PC-3 (cell line): Measurements from ENCODE around the gene OR52W1. TPM values are rescaled to one million over a fixed set of nuclear protein-coding genes. Genes with fewer than 3 reads are reported as not detected.

Source experiments
- ATAC-seq: fragments of 200-7000 bp; cut with Tn5 transposase; 2 replicates; pipeline ENCODE4 v1.9.1; 2020; ENCODE audit warnings: mild to moderate bottlenecking, moderate library complexity
- BruUV-seq: library from RNA; stranded (reverse); fragments of 400-500 nt; replicated peaks from 2 replicates; lab custom pipeline; 2021; lab: Mats Ljungman, UMichigan
- CTCF ChIA-PET: fragments of 300-600 bp; sonication (Branson Sonifier 250); formaldehyde crosslinking; loops from one replicate; lab custom pipeline; 2022; ENCODE audit warnings: antibody characterized with exemption; lab: Charles Lee
- POLR2A ChIA-PET: fragments of 300-600 bp; sonication (Branson Sonifier 250); formaldehyde crosslinking; loops from one replicate; lab custom pipeline; 2022; ENCODE audit warnings: antibody characterized with exemption; ENCODE audit not compliant: unreplicated experiment; lab: Charles Lee
- DNase-seq: peaks from one replicate; pipeline ENCODE4 v3.0.0-alpha.2; 2015
- H2AFZ ChIP-seq: fragments of 300-600 bp; sonication (generic); 2 replicates; pipeline ENCODE4 v1.6.0; 2016; ENCODE audit warnings: antibody characterized with exemption, low read length
- H3F3A ChIP-seq: fragments of 300-600 bp; sonication (generic); one replicate; pipeline ENCODE4 v1.6.0; 2017; ENCODE audit warnings: antibody characterized with exemption, low read length, control low read depth, mild to moderate bottlenecking; ENCODE audit not compliant: unreplicated experiment
- H3K27ac ChIP-seq: fragments of 300-600 bp; sonication (generic); 2 replicates; pipeline ENCODE4 v1.5.1; 2016; ENCODE audit warnings: mild to moderate bottlenecking, low read length
- H3K27me3 ChIP-seq: fragments of 300-600 bp; sonication (generic); 2 replicates; pipeline ENCODE4 v1.6.1; 2016; ENCODE audit warnings: low read length, mixed read lengths
- H3K36me3 ChIP-seq: fragments of 300-600 bp; sonication (generic); 2 replicates; pipeline ENCODE4 v1.6.1; 2016; ENCODE audit warnings: low read depth, mixed run types, low read length, mixed read lengths
- H3K4me1 ChIP-seq: fragments of 300-600 bp; sonication (generic); 2 replicates; pipeline ENCODE4 v1.5.1; 2016; ENCODE audit warnings: low read length; ENCODE audit not compliant: insufficient read depth
- H3K4me2 ChIP-seq: fragments of 300-600 bp; sonication (generic); 2 replicates; pipeline ENCODE4 v1.6.0; 2016; ENCODE audit warnings: low read length
- H3K4me3 ChIP-seq: fragments of 300-600 bp; sonication (generic); 2 replicates; pipeline ENCODE4 v1.5.1; 2016; ENCODE audit warnings: mild to moderate bottlenecking, low read length, mixed read lengths
- H3K79me2 ChIP-seq: fragments of 300-600 bp; sonication (generic); 2 replicates; pipeline ENCODE4 v1.6.1; 2017; ENCODE audit warnings: low read length, mixed read lengths
- H3K9ac ChIP-seq: fragments of 300-600 bp; sonication (generic); 2 replicates; pipeline ENCODE4 v1.6.0; 2016; ENCODE audit warnings: mild to moderate bottlenecking, low read length
- H3K9me2 ChIP-seq: fragments of 300-600 bp; sonication (generic); replicated peaks from 2 replicates; pipeline ENCODE4 v1.6.1; 2016; ENCODE audit warnings: mixed run types, low read length, mixed read lengths
- H3K9me3 ChIP-seq: fragments of 300-600 bp; sonication (generic); 2 replicates; pipeline ENCODE4 v1.6.1; 2016; ENCODE audit warnings: low read length, mixed read lengths
- H4K20me1 ChIP-seq: fragments of 300-600 bp; sonication (generic); 2 replicates; pipeline ENCODE4 v1.6.1; 2016; ENCODE audit warnings: low read length, mixed read lengths
- EZH2 ChIP-seq: fragments of 300-600 bp; sonication (generic); IDR thresholded peaks from one replicate; pipeline ENCODE4 v1.6.1; 2017; ENCODE audit warnings: antibody characterized with exemption, mild to moderate bottlenecking, low read length; ENCODE audit not compliant: unreplicated experiment
- EZH2phosphoT487 ChIP-seq: fragments of 300-600 bp; sonication (generic); IDR thresholded peaks from 2 replicates; pipeline ENCODE4 v1.6.1; 2018; ENCODE audit warnings: mild to moderate bottlenecking, antibody characterized with exemption, low read length, borderline replicate concordance
- intact Hi-C: fragments of 100-400 bp; cut with micrococcal nuclease; formaldehyde crosslinking; loops from 2 replicates; pipeline ENCODE4 v1.9.0; 2023
- total RNA-seq: library from RNA; depleted of rRNA; stranded (reverse); fragments of >200 nt; gene quantifications from 2 replicates; pipeline ENCODE4 v1.2.3, GENCODE V29; 2014
- TF ChIP-seq, protein P1 (sequence below): fragments of 300-600 bp; sonication (generic); conservative IDR thresholded peaks from 2 replicates; pipeline ENCODE4 v1.5.1; 2017; ENCODE audit warnings: antibody characterized with exemption, low read depth, mild to moderate bottlenecking, low read length

Gene OR52W1
- total RNA-seq, 1 experiment from 2014 or later = not detected

DNA sequence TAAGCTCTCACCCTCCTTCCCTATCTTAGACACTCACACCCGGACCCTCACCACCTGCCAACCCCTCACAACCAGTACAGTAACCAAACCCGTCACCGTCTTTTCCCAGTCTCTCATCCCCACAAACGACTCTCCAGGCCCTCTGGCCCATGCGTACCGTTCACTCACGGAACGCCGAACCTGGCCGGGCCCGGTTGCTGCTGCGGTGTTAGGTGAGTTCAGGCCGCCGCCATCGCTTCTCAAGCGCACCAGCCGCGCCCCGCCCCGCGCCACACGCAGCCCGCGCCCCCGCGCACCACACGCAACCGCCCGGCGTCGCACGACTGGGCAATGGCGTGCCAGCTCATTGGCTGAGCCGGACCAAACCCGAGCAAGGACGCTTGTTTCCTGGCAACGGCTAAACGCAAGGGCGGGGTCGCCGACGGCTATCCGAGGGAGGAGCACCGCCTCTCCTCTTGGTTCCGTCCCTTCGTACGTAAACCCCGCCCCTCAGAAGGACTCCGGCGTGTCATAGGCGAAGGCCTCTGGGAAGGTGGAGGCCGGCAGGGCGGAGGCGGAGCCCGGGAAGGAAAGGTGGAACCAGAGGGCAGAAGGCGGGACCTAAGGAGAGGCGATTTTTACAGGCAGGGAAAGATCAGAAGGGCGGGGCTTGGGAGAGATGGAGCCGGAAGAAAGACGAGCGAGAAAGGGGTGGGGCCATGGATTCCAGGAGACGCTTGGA lies 35.5 kb downstream of the OR52W1 start, which contains the start of gene FHIP1B:
Gene FHIP1B, minus strand, starts transcription at position 250 of the 721 bp plus-strand sequence. CDS start 10,120 bp downstream, outside the sequence.
- peak; percentile 95 for ATAC-seq
- ChIA-PET POLR2A (interaction anchor here (0.5 kb wide), 1 partner anchor 19 kb away, joined by 5 read pairs; no protein-coding TSS in a partner anchor), CTCF (no interaction called here)
- Histone ChIP-seq H3K27ac (peak within 1 kb of the TSS; percentile 52), H3K9me3 (no peaks in the 10 kb centered on the region), H2AFZ (peak within 1 kb of the TSS; percentile 100), H3K79me2 (peaks cover 49% of the 10 kb centered on the region), H3K36me3 (no peaks in the 10 kb centered on the region), H3K27me3 (no peaks in the 10 kb centered on the region), H3K4me3 (peak within 1 kb of the TSS; percentile 91), H3K9ac (peak within 1 kb of the TSS; percentile 91), H4K20me1 (peaks cover 5% of the 10 kb centered on the region; the same call in 1 of the 2 replicates), H3F3A (no peaks in the 10 kb centered on the region), H3K4me2 (peak within 1 kb of the TSS; percentile 99), H3K9me2 (no peaks in the 10 kb centered on the region), H3K4me1 (peaks cover 11% of the 10 kb centered on the region)
- BruUV-seq = no TSS peak
- TF ChIP-seq EZH2 = no peak
- TF ChIP-seq, protein P1, sequence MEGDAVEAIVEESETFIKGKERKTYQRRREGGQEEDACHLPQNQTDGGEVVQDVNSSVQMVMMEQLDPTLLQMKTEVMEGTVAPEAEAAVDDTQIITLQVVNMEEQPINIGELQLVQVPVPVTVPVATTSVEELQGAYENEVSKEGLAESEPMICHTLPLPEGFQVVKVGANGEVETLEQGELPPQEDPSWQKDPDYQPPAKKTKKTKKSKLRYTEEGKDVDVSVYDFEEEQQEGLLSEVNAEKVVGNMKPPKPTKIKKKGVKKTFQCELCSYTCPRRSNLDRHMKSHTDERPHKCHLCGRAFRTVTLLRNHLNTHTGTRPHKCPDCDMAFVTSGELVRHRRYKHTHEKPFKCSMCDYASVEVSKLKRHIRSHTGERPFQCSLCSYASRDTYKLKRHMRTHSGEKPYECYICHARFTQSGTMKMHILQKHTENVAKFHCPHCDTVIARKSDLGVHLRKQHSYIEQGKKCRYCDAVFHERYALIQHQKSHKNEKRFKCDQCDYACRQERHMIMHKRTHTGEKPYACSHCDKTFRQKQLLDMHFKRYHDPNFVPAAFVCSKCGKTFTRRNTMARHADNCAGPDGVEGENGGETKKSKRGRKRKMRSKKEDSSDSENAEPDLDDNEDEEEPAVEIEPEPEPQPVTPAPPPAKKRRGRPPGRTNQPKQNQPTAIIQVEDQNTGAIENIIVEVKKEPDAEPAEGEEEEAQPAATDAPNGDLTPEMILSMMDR = no peak
- no peak for TF ChIP-seq EZH2phosphoT487
- DNase-seq = peak; percentile 99
- intact Hi-C loops = loop anchor here (1.0 kb wide), 1 partner anchor 15 kb away; no protein-coding TSS in a partner anchor

- no peak overlapping the region for H3K4me2 ChIP-seq
- ATAC-seq (no peak), DNase-seq (no peak)
- CTCF ChIA-PET = no interaction called here
- BruUV-seq = no TSS peak
- TF ChIP-seq, protein P1 = no peak
- TF ChIP-seq EZH2 = no peak
- TF ChIP-seq EZH2phosphoT487 = no peak
- H2AFZ ChIP-seq = no peak overlapping the region
- intact Hi-C loops = no loop called here
- no peaks in the 10 kb centered on the region for H3K9me3 ChIP-seq
- no peak overlapping the region for H3K27ac ChIP-seq
- H3K79me2 ChIP-seq = peaks cover 22% of the 10 kb centered on the region
- H3K36me3 ChIP-seq = no peaks in the 10 kb centered on the region
- no peaks in the 10 kb centered on the region for H3K9me2 ChIP-seq
- no peak overlapping the region for H3K9ac ChIP-seq
- POLR2A ChIA-PET = interaction anchor here (0.7 kb wide), 1 partner anchor 32 kb away, joined by 6 read pairs; no protein-coding TSS in a partner anchor
- peaks cover 5% of the 10 kb centered on the region; the same call in 1 of the 2 replicates for H4K20me1 ChIP-seq
- H3F3A ChIP-seq = no peaks in the 10 kb centered on the region
- no peak overlapping the region for H3K4me3 ChIP-seq
- no peaks in the 10 kb centered on the region; the same call in 1 of the 2 replicates for H3K27me3 ChIP-seq
- H3K4me1 ChIP-seq = peaks cover 11% of the 10 kb centered on the region
Measured at GRCh38 chr11:6237266-6237665, 38.2 kb downstream of the OR52W1 start.
